ENCODE measurements around the gene NCAPG.

NCAPG gene, protein sequence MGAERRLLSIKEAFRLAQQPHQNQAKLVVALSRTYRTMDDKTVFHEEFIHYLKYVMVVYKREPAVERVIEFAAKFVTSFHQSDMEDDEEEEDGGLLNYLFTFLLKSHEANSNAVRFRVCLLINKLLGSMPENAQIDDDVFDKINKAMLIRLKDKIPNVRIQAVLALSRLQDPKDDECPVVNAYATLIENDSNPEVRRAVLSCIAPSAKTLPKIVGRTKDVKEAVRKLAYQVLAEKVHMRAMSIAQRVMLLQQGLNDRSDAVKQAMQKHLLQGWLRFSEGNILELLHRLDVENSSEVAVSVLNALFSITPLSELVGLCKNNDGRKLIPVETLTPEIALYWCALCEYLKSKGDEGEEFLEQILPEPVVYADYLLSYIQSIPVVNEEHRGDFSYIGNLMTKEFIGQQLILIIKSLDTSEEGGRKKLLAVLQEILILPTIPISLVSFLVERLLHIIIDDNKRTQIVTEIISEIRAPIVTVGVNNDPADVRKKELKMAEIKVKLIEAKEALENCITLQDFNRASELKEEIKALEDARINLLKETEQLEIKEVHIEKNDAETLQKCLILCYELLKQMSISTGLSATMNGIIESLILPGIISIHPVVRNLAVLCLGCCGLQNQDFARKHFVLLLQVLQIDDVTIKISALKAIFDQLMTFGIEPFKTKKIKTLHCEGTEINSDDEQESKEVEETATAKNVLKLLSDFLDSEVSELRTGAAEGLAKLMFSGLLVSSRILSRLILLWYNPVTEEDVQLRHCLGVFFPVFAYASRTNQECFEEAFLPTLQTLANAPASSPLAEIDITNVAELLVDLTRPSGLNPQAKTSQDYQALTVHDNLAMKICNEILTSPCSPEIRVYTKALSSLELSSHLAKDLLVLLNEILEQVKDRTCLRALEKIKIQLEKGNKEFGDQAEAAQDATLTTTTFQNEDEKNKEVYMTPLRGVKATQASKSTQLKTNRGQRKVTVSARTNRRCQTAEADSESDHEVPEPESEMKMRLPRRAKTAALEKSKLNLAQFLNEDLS

DNA sequence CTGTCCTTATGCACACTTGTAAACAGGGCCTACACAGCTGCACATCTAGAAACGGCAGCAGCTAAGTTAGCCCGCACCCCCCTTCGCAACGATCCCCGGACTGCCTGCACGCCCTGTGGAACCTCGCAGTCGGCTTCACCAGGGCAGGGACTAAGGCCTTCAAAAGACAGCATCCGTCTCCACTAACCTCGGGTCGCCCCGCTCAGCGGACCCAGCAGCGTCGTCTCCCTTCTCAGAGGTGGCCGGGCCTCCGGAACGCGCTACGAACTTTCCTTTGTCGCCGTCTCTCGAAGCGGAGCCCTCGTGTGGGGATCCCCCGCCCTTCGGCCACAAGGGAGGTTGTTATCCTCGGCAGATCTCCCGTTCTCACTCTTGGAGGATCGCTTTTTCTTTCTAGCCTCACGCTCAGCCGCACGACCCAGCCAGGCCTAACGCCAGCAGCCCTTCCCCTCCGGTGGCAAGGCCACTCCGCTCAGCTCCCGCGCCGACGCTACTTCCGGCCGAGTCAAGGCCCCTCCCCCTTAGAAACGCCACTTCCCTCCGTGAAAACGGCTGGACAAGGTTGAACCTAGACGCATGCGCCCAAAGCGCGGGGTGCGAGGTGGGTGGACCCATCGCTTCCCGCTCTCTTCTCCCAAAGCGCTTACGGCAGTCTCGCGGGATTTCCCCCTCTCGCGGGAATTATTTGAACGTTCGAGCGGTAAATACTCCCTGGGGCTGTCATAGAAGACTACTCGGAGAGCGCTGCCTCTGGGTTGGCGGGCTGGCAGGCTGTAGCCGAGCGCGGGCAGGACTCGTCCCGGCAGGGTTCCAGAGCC, at the start of gene NCAPG, which contains the start of gene DCAF16:
Gene NCAPG (plus strand): TSS at position 720 of the 818 bp plus-strand sequence. CDS start 99 bp downstream, outside the sequence.
Gene DCAF16 (minus strand): TSS at position 498 of the 818 bp plus-strand sequence. CDS start 6,616 bp downstream, outside the sequence.
- DNase-seq, result peak; percentile 99
- TF ChIP-seq GATA1 (IDR thresholded peaks at IDR 0.05; ENCODE audit: low read depth, low read length) (peak; percentile 24), POLR2A (IDR thresholded peaks at IDR 0.05; ENCODE audit: low read length) (peak; percentile 99)

DNA sequence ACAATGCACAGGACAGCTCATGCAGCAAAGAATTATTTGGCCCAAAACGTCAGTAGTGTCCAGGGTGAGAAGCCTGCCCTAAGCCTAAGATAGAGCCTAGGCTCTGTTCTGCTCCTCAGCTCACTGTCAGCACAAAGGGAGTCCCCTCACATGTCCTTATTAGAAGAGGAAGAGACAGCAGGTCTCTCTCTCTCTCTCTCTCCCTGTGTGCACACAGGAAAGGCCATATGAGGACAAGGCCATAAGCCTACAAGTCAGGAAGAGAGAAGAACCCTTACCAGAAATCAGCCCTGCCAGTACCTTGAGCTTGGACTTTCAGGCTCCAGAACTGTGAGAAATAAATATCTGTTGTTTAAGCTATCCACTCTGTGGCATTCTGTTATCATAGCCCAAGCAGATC, 49.7 kb upstream of the NCAPG start:
- DNase-seq, result no peak
- TF ChIP-seq GATA1 (IDR thresholded peaks at IDR 0.05; ENCODE audit: low read depth, low read length), result no peak
- no peak for TF ChIP-seq POLR2A (IDR thresholded peaks at IDR 0.05; ENCODE audit: low read length)

DNA sequence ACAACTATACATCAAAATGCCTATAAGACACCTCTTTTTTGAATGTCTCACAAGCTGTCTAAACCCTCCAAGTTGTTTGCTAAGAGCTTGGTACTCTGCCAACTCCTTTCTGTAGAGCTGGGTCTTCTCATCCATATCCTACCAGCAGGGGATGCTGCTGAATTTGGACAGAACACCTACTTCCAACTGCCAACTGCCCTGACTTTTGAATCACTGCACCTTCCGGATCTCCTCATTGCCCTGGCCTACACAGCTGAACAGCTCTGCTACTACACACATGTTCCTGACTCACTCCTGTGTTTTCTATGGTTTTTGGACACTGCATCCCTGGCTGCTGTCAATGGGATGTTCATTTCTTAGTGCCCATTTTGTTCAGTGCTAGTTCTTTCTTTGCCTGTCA, 48.1 kb upstream of the NCAPG start:
- TF ChIP-seq GATA1 (IDR thresholded peaks at IDR 0.05; ENCODE audit: low read depth, low read length) (no peak), POLR2A (IDR thresholded peaks at IDR 0.05; ENCODE audit: low read length) (no peak)
- peak; percentile 10 to 26 for DNase-seq

DNA sequence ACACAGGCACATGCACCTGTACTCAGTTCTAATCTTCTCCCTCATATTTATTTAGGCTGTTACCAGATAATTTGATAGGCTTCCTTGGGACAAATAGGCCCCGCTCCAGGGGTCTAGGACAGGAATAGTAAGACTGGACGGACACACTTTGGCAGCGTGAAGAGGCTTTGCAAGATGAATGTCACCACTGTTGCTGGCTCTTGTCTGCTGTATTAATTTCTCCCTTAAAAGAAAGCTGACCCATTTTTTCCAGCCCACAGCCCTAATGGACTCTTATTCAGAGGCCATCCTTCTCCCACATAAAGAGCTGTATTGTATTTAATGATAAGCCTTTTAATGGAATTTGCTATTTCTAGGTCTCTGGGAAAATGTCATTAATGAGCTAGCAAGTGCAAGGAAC, 47.4 kb upstream of the NCAPG start:
- TF ChIP-seq GATA1 (IDR thresholded peaks at IDR 0.05; ENCODE audit: low read depth, low read length) (no peak), POLR2A (IDR thresholded peaks at IDR 0.05; ENCODE audit: low read length) (no peak)
- DNase-seq, result no peak

DNA sequence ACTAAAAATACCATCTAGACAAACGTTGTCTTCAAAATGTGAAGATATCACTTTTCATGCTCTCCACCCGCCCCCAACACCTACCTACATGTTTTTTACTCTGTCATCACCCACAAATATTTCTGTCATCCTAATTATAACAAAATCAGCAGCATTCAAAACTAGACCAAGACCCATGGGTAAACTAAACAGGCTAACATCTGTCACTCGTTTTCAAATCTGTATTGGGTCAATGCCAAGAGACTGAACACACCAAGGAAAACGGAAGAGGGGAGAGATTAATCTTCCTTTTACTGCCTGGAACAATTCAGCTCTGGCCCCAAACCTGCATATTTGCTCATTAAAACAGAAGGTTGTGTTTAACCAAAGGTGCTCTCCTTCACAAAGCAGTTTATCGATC, 46.8 kb upstream of the NCAPG start:
- no peak for DNase-seq
- TF ChIP-seq POLR2A (IDR thresholded peaks at IDR 0.05; ENCODE audit: low read length), result no peak
- no peak for TF ChIP-seq GATA1 (IDR thresholded peaks at IDR 0.05; ENCODE audit: low read depth, low read length)

DNA sequence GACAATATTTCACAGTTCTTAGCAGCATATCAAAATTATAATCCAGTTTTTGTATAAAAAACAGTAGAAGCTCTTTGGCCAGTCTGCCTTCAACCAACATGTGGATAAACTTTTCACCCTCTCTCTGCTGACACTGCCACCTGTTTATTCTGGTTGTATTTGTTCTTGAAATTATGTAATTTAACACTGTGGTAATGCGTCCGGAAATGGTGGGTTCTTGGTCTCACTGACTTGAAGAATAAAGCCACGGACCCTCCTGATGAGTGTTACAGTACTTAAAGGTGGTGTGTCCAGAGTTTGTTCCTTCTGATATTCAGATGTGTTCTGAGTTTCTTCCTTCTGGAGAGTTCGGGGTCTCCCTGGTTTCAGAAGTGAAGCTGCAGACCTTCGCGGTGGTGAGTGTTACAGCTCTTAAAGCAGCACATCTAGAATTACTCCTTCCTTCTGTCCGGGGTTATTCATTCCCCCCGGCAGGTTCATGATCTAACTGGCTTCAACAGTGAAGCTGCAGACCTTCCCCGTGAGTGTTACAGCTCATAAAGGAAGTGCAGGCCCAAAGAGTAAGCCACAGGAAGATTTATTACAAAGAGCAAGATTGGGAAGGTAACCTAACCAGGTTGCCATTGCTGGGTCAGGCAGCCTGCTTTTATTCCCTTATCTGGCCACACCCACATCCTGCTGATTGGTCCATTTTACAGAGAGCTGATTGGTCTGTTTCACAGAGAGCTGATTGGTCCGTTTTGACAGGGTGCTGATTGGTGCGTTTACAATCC, 45.1 kb upstream of the NCAPG start:
- TF ChIP-seq GATA1 (IDR thresholded peaks at IDR 0.05; ENCODE audit: low read depth, low read length) (no peak), POLR2A (IDR thresholded peaks at IDR 0.05; ENCODE audit: low read length) (no peak)
- DNase-seq, result no peak

DNA sequence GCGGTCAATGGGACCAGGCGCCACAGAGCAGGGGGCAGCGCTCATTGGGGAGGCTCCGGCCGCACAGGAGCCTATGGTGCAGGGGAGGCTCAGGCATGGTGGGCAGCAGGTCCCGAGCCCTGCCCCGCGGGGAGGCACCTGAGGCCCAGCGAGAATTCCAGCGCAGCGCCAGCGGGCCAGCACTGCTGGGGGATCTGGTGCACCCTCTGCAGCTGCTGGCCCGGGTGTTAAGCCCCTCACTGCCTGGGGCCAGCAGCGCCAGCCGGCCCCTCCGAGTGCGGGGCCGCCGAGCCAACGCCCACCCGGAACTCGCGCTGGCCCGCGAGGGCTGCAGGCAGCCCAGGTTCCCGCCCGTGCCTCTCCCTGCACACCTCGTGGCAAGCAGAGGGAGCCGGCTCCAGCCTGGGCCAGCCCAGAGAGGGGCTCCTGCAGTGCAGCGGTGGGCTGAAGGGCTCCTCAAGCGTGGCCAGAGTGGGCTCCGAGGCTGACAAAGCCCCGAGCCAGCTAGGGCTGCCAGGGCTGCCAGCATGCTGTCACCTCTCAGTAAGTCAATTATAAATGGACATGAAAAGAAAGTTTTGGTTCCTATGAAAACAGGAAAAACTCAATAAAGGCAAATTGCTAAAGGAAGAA, 43.8 kb upstream of the NCAPG start:
- no peak for TF ChIP-seq POLR2A (IDR thresholded peaks at IDR 0.05; ENCODE audit: low read length)
- no peak for TF ChIP-seq GATA1 (IDR thresholded peaks at IDR 0.05; ENCODE audit: low read depth, low read length)
- DNase-seq, result no peak

DNA sequence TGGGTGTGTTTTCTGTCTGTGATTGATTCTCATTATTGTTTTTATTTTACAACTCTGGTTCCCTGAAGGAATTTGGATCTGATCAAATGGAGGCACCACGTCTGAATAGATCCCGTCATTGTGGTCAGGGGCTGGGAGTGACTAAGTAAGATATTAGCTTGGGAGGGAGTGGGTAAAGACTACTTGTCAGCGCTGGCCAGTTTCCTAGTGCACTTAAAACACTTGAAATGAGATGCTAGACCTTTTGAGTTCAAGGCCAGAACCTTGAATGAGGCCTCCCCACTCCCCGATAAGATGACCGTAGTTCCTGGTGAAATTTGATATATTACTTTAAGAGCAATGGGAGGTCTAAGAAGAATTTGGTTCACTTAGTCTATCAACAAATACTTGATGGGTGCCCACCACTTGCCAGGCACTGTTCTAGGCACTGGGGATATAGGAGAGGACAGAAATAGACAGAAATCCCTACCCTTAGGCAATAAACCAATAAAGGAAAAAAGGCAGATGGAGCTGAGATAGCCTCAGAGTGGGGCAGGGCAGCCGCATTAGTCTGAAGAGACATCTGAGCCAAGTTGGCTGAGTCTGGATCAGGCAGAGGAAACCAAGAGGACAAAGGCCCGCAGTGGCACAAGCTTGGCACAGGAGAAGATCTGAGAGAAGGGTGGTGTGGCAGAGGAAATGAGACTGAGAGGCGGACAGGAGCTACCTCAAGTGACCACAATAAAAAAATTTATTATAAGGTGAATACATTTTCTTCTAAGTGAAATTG, 41.2 kb upstream of the NCAPG start:
- DNase-seq, result no peak
- TF ChIP-seq GATA1 (IDR thresholded peaks at IDR 0.05; ENCODE audit: low read depth, low read length) (no peak), POLR2A (IDR thresholded peaks at IDR 0.05; ENCODE audit: low read length) (no peak)

DNA sequence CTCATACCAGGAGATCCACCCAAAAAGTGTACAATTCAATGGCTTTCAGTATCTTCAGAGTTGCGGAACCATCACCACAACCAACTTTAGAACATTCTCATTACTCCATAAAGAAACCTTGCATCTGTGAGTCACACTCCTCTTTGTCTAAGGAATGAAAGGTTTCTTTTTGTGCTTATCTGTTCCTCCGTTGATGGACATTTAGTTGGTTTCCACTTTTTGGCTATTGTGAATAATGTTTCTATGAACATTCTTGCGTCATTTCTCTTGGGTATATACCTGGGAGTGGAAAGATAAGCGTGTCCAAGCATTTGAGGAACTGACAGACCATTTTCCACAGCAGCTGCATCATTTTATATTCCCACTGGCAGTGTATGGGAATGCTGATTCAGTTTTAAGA, 39.9 kb upstream of the NCAPG start:
- DNase-seq, result no peak
- TF ChIP-seq POLR2A (IDR thresholded peaks at IDR 0.05; ENCODE audit: low read length), result no peak
- TF ChIP-seq GATA1 (IDR thresholded peaks at IDR 0.05; ENCODE audit: low read depth, low read length), result no peak

DNA sequence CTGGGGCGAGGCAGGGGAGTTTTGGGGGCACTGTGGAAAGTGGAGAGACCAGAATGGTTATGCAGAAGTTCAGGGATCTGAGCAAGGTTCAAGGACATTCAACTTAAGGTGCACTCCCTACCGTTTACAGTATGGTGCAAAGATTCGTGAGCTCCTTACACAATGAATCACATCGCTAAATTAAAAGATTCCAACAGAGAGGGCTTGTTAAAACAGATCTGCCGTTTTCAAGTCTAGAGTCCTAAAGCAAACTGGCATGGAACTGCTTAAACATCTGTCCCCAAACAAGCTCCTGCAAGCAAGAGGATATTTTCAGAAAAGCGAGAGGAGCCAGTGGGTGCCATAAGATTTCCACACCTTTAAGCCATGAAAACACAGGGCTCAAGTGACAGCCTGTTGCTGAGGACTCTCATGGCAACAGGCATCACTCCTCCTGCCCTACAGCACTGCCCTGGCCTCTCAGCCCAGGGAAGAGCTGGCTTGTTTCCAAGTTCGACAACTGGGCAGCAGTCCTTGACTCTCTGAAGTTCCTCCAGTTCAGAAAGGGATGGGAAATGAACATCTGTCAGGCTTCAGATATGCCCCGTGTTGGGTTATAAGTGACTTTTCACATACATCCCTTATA, 39.4 kb upstream of the NCAPG start:
- TF ChIP-seq GATA1 (IDR thresholded peaks at IDR 0.05; ENCODE audit: low read depth, low read length), result no peak
- no peak for TF ChIP-seq POLR2A (IDR thresholded peaks at IDR 0.05; ENCODE audit: low read length)
- no peak for DNase-seq

DNA sequence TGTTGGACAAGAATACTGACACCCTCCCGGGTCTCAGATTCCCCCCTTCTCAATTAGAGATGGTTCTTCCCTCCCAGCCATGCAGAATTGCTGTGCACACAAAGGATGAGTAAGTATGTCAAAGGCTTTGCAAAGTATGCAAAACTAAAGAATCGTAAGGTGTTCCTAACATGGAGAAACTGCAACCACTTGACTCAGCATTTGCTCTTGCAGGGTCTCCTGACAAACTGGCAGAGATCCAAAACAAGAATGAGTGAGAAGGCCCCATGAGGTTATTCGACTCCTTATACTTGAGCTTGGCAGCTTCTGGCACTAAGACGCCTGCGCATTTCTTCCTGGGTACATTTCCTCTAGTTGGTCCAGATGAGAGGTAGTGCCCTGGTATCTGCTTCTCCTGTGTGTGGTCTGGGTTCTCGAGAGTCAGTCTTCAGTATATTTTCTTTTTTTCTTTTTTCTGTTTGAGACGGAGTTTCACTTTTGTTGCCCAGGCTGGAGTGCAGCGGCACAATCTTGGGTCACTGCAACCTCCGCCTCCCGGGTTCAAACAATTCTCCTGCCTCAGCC, 37.6 kb upstream of the NCAPG start:
- DNase-seq, result no peak
- TF ChIP-seq POLR2A (IDR thresholded peaks at IDR 0.05; ENCODE audit: low read length), result no peak
- TF ChIP-seq GATA1 (IDR thresholded peaks at IDR 0.05; ENCODE audit: low read depth, low read length), result no peak
